B cell (primary cell): ENCODE measurements around the gene MYO16.

ENCODE experiments used
- EZH2 ChIP-seq: IDR thresholded peaks from 2 replicates; pipeline ENCODE4 v1.6.1; 2012; ENCODE audit warnings: borderline replicate concordance, low read depth, mild to moderate bottlenecking, moderate library complexity, low read length; ENCODE audit not compliant: insufficient read depth, poor library complexity, severe bottlenecking
- TF ChIP-seq, protein P1 (sequence below): fragments of 200-600 bp; IDR thresholded peaks from one replicate; pipeline ENCODE4 v1.8.0; 2022; ENCODE audit warnings: antibody characterized with exemption, mild to moderate bottlenecking

- TF ChIP-seq, protein P1, sequence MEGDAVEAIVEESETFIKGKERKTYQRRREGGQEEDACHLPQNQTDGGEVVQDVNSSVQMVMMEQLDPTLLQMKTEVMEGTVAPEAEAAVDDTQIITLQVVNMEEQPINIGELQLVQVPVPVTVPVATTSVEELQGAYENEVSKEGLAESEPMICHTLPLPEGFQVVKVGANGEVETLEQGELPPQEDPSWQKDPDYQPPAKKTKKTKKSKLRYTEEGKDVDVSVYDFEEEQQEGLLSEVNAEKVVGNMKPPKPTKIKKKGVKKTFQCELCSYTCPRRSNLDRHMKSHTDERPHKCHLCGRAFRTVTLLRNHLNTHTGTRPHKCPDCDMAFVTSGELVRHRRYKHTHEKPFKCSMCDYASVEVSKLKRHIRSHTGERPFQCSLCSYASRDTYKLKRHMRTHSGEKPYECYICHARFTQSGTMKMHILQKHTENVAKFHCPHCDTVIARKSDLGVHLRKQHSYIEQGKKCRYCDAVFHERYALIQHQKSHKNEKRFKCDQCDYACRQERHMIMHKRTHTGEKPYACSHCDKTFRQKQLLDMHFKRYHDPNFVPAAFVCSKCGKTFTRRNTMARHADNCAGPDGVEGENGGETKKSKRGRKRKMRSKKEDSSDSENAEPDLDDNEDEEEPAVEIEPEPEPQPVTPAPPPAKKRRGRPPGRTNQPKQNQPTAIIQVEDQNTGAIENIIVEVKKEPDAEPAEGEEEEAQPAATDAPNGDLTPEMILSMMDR = no peak
- no peak for TF ChIP-seq EZH2
Observed at GRCh38 chr13:108915095-108915633, 285.8 kb downstream of the MYO16 start.
